GM21515 (cell line): ENCODE measurements around the gene CPNE7.

Experiments used
- ATAC-seq: cut with Tn5 transposase; IDR thresholded peaks from one replicate; pipeline ENCODE4 v1.9.1; 2021; ENCODE audit not compliant: unreplicated experiment

Gene CPNE7

DNA sequence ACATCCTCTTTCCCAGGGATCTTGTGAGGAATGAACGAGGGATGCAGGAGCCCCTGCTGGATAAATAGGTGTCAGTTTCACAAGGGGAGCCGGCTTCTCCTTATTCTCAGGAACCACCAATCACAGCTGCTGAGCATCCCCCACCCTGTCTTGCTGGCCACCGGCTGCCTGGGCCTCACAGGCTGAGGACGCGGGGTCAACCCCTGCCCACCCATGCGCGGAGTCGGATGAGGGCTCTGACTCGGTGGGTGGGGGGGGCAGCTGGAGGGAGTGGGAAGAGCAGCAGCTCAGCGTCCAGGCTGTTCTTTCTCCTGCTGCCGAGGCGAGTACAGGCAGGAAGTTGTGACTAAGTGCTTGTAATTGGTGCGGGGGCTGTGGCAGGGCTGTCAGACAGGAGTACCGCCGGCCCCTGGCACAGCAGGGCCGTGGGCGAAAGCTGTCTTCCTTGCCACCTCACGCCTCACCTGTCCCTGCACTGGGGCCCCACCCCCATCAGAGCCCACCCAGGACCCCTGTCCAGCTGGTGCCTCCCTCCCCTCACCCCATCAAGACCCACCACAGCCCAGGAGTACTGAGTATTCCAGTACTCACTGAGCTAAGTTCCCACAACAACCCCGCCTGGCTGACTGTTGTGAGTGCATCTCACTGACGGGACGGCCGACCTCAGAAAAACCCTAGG lies 26.9 kb downstream of the CPNE7 start:
- no peak for ATAC-seq

DNA sequence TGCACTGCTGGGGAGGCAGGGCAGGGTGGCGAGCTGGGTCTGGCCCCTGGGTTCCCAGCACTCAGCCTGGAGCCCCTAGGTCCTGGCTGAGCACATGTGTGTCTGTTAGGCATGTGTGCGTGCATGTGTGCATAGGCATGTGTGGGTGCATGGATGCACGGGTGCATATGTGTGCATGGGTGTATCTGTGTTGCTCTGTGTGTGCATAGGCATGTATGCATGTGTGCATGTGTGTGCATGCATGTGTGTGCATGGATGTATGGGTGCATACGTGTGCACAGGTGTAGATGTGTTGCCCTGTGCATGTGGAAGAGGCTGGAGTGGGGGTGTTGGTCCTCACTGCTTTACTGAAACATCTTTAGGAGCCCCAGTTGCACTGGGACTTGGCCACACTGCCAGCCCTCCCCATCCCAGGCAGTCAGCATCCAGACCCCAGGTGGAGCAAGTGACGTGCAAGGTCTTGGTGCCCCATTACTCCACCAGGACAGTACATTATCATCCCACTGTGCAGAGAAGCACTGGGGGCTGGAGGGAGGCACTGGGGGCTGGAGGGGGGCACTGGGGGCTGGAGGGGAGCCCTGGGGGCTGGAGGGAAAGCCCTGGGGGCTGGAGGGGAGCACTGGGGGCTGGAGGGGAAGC lies 27.5 kb downstream of the CPNE7 start:
- no peak for ATAC-seq

DNA sequence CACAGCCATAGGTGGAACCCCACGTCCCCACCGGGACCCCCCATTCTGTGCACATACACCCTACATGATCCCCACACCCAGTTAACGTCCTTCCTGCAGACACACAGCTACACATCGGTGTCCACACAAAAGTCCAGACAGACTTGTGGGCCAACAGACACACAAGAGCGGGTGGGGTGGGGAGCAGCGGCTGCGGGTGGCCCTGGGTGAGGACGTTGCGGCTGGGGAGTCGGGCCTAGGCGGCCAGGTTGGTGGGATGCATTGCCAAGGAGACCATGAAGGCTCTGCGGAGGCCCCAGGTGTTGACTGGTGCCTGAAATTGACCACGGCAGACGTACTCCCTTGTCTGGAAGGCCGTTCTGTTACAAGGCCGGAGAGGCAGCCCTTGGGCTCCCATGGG lies 29.2 kb downstream of the CPNE7 start:
- no peak for ATAC-seq

DNA sequence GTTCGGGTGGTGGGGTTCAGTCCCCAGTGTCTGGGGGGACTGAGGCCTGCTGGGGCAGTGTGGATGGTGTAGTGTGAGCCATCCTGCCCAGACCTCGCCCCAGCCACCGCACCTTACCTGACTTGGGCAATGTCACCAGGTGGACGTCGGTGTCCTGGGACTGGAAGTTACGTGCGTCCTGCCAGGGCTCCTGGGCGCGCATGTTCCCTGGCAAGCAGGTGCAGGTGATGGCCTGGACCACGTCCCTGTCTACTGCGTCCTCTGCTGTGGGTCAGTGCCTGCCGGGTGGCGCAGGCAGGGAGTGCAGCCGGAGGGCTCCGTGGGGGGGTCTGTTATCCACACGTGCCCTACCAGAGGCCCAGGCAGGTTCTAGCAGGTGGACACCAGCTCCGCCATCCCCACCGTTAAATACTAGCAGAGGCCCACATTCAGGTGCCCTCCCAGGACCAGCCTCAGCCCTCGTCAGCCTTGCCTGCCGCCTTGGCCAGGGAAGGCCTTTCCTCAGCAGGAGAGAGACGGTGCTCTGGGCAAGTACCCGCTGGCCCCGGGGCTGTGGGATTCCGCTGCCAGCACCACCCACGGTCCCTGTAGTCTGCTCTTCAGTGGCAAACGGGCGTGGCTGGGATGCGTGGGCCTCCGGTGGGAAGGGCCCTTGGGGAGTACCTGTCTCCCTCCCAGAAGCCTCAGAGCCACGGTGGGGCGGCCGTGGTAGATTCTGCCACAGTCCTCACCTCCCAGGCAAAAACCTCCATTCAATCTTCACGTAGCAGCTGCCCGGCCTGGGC lies 29.8 kb downstream of the CPNE7 start:
- no peak for ATAC-seq

DNA sequence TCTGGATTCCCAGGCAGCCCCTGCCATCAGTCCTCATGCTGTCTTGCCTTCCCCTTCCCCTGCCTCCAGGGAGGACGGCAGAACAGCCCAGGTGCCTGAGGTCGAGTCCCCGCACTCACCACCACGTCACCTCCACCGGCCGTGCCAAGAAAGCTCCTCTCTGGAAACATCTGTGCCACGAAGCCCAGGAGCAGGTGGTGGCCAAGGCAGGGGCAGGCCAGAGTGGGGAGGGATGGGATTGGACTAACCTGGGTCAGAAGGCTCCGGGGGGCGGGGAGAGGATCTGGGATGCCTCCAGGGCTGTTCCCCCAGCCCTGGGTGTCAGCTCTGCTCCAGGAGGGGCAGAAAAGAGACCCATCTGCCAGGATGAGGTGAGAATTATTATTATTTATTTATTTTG lies 30.4 kb downstream of the CPNE7 start:
- no peak for ATAC-seq

DNA sequence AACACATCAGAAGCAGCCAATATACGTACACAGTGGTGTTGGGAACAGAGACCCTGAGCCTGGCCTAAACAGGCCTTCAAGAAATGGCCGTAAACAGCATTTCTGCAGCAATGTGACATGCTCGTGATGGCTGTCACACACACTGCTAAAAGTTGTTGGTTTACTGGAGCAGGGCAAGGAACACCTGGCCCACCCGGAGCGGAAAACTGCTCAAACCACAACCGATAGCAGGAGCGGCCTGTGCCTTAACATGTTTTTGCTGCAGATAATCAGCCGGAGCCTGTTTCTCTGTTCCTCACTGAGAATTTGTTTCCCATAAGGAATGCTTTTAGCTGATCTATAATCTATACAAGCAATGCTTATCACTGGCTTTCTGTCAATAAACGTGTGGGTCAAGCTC lies 31.9 kb downstream of the CPNE7 start:
- no peak for ATAC-seq

DNA sequence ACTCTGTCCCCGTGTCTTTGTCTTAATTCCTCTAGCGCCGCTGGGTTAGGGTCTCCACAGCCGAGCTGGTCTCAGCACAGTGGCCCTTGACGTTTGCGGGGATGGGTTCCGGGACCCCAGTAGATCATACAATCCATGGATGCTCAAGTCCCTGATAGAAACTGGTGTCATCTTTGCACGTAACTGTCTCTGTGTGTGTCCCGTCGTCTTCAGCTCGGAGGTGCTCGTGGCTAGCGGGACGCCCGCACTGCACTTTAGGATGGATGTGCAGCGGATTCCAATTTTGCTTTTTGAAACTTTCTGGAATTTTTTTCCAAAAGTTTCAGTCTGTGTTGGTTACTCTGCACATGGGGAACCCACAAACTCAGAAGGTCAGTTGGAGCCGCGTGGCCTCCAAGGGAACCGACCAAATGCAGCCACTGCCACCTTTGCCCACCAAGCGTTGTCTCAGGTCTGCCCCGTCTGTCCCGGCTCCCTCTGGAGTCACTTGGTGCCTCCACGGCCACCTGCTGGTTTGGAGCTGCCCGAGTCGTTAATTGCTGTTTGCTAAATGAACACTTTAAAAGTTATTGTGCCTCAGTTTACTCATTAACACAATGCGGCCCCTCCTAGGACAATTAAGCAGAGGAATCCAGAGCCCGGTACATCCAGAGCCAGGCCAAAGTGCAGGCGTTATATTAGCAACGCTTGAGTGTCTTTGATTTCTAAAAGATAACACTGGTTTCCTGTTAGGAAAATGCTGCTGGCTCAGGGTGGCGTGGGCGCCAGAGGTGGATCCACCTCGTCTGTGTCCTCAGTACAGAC lies 32.6 kb downstream of the CPNE7 start:
- ATAC-seq: no peak

DNA sequence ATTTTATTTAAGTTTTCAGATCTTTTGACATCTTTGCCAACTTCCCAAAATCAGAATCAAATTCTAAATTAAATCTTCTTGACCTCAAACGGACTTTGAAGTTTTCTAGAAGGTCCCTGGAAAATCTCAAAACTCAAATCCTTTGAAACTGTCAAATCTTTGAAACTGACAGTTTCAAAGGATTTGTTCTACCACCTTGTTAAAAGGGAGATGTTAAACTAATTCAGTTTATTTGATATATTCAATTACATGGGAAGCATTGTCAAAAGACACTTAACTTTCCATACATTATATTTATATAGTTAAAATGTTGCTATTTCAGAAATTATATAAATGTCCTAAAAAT lies 34.5 kb downstream of the CPNE7 start:
- no peak for ATAC-seq

DNA sequence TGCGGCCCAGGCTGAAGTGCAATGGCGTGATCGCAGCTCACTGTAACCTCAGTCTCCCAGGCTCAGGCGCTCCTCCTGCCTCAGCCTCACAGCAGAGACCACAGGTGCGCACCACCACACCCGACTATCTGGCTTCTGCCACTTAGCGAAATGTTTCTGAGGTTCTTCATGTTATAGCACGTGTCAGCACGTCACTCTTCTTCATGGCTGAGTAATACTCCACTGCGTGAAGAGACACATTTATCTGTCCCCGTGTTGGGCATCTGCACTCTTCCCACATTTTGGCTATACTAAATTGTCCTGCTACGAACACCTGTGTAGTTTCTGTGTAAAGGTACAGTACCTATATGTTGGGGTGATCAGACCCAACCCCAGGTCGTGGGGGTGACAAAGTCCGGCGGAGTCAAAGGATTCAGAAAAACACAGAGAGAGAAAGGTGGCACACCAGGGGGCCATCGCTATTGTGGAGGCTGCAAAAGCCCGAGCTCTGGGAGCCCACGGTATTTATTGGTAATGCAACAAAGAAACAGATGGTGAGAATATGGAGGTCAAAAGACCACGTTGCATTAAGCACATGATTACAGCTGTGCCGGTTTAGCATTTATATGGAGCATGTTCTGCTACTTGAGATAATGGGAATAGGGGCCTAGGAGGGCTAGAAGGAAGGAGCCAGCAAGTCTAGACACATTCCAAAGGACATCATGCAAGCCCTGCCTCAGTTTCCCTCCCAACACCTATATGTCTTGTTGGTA lies 37.0 kb downstream of the CPNE7 start:
- ATAC-seq: no peak

DNA sequence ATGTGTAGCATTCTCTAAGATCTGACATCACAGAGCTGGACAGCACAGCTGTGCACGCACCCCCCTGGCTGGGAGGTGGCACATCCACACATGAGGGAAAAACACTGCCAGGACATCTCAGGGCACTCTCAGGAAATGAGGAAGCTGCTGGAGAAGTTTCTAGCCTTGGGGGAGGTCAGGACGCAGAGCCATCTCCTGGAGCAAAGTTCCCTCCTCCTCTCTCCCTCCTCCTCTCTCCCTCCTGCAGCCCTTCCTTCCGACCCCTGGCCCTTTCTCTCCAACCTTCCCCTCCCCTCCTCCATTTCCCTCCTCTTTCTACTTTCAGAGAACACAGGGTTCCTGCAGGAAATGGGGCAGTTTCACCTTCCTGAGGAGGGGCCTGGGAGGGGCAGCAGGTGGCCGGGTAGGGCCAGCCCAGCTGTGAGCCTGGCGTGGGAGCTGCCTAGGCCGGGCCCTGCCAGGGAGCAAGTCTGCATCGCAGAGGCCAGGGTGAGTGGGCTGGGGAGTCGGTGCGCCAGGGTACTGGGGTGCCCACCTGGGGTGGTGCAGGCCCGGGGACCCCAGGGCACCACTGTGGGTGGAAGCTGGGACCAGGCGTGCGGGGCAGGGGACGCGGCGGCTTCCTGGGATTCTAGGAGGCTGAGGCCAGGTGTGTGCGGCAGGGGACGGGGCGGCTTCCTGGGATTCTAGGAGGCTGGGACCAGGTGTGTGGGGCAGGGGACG lies 37.8 kb downstream of the CPNE7 start, which contains the start of gene DPEP1:
Gene DPEP1, plus strand, starts transcription at position 412 of the 723 bp plus-strand sequence. CDS start 16,769 bp downstream, outside the sequence.
- ATAC-seq: no peak

DNA sequence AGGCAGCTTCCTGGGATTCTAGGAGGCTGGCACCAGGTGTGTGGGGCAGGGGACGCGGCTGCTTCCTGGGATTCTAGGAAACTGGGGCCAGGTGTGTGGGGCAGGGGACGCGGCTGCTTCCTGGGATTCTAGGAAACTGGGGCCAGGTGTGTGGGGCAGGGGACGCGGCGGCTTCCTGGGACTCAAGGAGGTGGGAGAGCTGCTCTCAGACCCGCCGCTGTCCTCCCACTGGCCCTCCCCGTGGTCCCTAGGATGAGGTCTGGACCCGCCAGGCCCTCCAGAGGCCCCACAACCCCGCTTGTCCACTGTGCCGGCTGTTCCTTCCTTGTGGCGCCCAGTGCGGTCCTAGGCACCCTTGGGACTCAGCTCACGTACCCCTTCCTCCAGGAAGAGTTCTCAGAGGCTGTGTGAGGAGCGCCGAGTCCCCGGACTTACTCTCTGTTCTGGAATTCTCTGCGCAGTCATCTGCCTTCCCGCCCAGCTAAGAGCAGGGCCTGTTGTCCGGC lies 38.4 kb downstream of the CPNE7 start:
- ATAC-seq: no peak

DNA sequence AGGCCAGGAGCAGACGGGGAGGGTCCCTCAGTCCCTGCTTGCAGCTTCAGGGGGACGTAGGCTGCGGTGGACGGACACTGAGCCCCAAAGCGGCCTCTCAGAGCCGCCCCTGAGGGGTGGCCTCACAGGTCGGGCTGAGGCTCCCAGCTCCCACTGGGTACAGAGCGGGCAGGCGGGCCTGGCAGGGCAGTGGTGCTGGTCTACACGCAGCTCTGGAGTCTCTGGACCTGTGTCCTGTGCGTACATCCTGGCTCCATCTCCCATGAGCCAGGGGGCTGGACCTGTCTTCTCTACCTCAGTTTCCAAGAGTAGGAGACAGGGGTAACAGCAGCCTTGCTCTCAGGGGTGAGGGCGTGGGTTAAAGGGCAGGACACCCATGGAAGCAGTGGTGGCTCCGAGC lies 39.6 kb downstream of the CPNE7 start:
- ATAC-seq: no peak

DNA sequence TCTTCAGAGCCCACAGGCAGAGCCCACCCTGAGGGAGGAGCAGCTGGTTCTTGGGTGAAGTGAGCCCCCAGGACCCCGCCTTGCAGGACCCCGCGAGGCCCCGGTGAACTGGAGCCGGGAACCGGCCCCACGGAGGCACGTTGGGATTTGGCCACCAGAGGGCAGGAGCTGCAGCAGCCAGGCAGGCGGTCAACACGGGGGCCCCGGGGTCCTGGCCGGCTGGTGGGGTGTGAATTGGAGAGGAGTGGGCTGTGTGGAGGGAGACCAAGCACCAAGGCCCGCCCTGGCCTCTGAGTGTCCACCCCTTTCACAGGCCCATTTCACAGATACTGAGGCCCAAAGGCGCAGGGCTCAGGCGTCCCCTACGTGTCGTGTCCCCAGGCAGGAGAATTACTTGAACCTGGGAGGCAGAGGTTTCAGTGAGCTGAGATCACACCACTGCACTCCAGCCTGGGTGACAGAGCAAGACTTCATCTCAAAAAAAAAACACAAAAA lies 40.1 kb downstream of the CPNE7 start:
- ATAC-seq: no peak

DNA sequence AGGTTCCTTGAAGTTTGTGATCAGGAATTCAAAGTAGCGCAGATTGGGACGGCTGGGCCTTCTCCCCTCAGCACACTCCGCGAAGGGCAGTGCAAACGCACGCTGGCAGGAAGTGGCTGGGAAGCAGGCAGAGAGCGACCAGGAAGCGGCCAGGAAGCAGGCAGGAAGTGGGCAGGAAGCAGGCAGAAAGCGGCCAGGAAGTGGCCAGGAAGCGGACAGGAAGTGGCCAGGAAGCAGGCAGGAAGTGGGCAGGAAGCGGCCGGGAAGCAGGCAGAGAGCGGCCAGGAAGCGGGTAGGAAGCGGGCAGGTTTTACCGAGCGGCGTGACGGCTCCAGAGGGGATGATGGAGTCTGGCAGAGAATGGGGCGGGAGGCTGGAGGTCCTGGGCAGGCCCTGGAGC lies 41.1 kb downstream of the CPNE7 start:
- no peak for ATAC-seq

DNA sequence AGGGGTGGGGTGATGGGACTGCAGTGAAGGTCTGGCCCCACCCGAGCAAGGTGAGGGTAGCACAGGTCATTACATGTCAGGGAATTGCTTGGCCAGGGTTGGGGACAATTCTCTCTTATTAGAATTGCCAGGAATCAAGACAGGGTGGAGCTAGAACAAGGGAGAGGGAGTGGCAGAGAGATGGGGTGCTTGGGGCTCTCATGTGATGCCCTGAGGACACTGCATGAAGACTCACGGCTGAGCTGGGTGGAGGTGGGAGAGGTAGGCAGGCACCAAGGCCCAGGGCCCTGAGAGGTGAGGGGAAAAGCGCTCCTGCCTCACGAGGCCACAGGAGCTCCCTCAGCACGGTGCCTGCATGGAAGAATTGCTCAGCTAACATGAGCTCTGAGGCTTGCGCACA lies 41.5 kb downstream of the CPNE7 start:
- ATAC-seq: no peak

DNA sequence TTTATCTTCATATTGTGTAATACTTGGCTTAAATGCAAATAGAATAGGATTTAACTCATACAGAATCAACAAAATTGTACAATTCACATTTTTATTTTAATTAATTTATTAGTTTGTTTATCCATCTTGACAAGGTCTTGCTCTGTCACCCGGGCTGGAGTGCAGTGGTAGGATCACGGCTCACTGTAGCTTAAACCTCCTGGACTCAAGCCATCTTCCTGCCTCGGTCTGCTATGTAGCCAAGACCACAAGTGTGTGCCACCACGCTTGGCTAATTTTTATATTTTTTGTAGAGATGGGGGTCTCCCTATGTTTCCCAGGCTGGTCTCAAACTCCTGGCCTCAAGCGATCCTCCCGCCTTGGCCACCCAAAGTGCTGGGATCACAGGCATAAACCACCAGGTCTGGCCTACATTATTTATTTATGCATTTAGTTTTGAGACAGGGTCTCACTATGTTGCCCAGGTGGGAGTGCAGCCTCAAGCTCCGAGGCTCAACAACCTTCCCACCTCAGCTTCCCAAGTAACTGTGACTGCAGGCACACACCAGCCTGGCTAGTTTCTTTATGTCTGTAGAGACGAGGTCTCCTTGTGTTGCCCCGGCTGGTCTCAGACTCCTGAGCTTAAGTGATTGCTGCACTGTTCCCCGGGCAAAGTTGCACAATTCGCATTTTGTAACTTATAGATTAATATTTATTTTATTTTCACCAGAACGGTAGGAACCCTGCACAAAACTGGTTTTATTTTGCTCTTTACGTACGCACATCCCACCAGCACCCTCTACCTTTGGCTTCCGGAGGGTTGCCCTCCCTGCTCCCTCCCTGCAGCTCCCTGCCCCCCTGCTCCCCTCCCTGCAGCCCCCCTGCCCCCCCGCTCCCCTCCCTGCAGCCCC lies 42.8 kb downstream of the CPNE7 start:
- no peak for ATAC-seq

DNA sequence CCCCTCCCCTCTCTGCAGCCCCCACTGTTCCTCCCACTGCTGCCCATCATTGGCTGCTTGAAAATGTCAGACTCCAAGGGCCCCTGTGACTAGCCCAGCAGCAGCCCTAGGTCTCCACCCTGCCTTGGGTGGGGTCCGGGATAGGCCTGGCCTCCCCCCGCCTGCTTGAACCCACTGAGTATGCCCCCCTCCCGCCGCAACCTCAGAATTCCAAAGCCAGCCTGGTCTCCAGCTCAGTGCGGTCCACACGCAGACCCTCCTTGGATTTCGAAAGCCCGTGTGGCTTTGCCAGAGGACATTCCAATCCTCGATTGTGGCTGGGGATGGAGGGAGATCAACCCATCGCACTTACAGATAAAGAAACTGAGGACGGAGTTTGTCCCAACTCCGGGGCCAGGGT lies 44.3 kb downstream of the CPNE7 start:
- no peak for ATAC-seq

DNA sequence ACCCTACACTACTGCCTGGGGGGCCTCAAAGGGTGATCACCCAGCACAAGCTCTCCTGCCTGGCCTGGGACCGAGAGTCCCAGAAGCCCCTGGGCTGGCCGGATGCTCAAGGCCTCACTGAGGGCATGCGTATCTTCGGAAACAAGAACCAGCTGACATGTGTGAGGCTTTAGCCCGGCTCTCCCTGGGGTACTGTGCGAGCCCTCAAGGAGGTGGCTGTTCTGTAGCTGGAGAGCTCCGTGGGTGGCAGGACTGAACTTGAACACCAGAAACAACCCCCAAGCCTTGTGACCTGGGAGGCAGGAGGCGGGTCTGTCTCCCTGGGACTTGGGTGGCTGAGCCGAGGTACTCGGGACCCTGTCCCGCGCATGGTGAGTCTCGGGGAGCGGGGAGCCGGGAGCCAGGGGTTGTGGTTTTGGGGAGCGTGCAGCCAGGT lies 44.9 kb downstream of the CPNE7 start:
- ATAC-seq: no peak
